Measurements from ENCODE around the gene CORO7.
"Not testable (repeated sequence)": the region's sequence is repeated elsewhere in the genome, so short reads cannot be mapped to it uniquely, and the experiment has no call there.

The CORO7 gene

DNA sequence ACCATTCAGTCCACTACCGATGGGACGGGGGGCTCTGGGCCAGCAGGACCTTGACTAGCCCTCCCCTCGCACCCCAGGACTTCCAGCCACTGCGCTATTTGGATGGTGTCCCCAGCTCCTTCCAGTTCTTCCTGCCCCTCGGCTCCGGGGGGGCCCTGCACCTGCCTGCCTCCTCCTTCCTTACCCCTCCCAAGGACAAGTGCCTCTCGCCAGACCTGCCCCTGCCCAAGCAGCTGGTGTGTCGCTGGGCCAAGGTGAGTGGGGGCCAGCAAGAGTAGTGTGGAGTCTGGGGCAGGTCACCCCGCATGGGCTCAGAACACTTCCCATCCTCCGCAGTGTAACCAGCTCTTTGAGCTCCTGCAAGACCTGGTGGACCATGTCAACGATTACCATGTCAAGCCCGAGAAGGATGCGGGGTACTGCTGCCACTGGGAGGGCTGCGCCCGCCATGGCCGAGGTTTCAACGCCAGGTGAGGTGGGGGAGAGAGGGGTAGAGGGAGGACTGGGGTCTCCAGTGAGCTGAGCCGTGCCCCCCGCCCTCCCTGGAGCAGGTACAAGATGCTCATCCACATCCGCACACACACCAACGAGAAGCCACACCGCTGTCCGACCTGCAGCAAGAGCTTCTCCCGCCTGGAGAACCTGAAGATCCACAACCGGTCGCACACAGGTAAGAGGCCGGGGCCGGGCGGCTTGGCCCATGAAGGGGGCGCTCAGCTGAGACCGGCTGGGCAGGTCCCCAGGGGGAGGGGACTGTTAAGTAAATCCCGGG, 81.5 kb downstream of the CORO7 start:
- Histone ChIP-seq H3K9ac (ENCODE audit: insufficient read length) (no peak overlapping the region), H3K27ac (no peak overlapping the region), H3K4me3 (no peak overlapping the region), H3K36me3 (ENCODE audit: insufficient read depth, low read length) (no peaks in the 10 kb centered on the region; the same call in 1 of the 2 replicates), H3K9me3 (ENCODE audit: low read depth, low read length) (no peaks in the 10 kb centered on the region)
- DNase-seq (ENCODE audit: low read depth, low spot score): no peak
- TF ChIP-seq POLR2AphosphoS5 (IDR thresholded peaks at IDR 0.05; ENCODE audit: borderline replicate concordance, low read depth, low read length): no peak
- TF ChIP-seq EZH2 (IDR thresholded peaks at IDR 0.05): no peak
- no peak for TF ChIP-seq FOXP2 (optimal IDR thresholded peaks at IDR 0.05; ENCODE audit: control extremely low read depth, extremely low read length, insufficient read depth)

DNA sequence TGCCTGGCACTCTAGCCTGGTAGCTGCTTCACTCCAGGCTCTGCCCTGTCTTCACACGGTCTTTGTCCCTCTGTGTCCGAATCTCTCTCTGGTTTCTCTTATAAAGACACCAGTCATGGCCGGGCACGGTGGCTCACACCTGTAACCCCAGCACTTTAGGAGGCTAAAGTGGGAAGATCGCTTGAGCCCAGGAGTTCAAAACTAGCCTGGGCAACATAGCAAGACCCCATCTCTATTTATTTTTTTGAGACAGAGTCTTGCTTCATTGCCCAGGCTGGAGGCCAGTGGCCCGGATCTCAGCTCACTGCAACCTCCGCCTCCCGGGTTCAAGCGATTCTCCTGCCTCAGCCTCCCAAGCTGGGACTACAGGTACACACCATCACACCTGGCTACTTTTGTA, 82.7 kb downstream of the CORO7 start:
- not testable (repeated sequence) for H3K36me3 ChIP-seq (ENCODE audit: insufficient read depth, low read length)

DNA sequence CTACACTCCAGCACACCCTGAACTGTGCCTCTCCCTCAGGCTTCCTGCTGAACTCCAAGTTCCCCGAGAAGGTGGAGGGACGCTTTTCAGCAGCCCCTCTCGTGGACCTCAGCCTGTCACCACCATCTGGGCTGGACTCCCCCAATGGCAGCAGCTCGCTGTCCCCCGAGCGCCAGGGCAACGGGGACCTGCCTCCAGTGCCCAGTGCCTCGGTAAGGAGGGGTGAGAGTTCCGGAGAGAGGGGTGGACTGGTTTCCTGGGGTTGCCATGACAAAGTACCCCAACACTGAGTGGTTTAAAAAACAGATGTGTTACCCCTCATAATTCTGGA, 83.1 kb downstream of the CORO7 start:
- DNase-seq (ENCODE audit: low read depth, low spot score): no peak
- no peak overlapping the region for H3K27ac ChIP-seq
- no peaks in the 10 kb centered on the region for H3K9me3 ChIP-seq (ENCODE audit: low read depth, low read length)
- TF ChIP-seq FOXP2 (optimal IDR thresholded peaks at IDR 0.05; ENCODE audit: control extremely low read depth, extremely low read length, insufficient read depth): no peak
- TF ChIP-seq POLR2AphosphoS5 (IDR thresholded peaks at IDR 0.05; ENCODE audit: borderline replicate concordance, low read depth, low read length): no peak
- no peak for TF ChIP-seq EZH2 (IDR thresholded peaks at IDR 0.05)
- H3K36me3 ChIP-seq (ENCODE audit: insufficient read depth, low read length): no peaks in the 10 kb centered on the region; the same call in 1 of the 2 replicates
- H3K9ac ChIP-seq (ENCODE audit: insufficient read length): no peak overlapping the region
- H3K4me3 ChIP-seq: no peak overlapping the region

More for the DNA sequence above, 82.7 kb downstream of the CORO7 start:
- H3K27ac ChIP-seq; H3K9ac ChIP-seq (ENCODE audit: insufficient read length); H3K9me3 ChIP-seq (ENCODE audit: low read depth, low read length); H3K4me3 ChIP-seq; DNase-seq (ENCODE audit: low read depth, low spot score): not testable (repeated sequence)

DNA sequence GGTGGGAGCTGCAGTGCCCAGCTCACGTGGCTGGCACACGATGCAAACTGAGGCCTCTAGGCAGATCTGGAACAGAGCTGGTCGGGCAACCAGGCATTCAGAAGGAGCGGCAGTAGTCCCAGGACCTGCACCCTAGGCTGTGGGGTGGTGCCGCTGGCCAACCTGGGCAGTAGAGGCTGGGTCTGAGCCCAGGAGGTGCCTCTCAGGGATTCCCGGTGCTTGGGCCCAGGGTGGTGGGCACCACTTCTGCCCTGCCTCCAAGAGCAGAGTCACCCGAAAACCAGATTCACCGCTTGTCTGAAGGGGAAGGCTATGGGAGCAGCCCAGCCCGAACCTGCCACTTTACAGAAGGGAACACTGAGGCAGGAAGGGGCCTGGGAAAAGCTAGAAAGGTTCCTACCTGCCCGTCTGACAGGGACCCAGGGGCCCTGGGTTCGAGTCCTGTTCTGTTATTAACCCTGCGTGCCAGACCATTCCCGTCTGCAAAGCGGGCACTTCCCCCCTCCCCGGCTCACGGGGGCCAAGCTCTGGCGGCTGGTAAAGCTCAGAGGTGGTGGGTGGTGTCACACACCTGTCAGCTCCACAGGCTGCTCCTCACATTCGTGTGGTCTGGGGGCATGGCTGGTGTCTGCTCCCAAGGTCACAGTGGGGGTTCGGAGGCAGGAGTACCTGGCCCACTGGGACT, 83.6 kb downstream of the CORO7 start:
- no peak for TF ChIP-seq EZH2 (IDR thresholded peaks at IDR 0.05)
- no peak for TF ChIP-seq FOXP2 (optimal IDR thresholded peaks at IDR 0.05; ENCODE audit: control extremely low read depth, extremely low read length, insufficient read depth)
- no peak for TF ChIP-seq POLR2AphosphoS5 (IDR thresholded peaks at IDR 0.05; ENCODE audit: borderline replicate concordance, low read depth, low read length)
- H3K36me3 ChIP-seq (ENCODE audit: insufficient read depth, low read length): no peaks in the 10 kb centered on the region; the same call in 1 of the 2 replicates
- H3K9ac ChIP-seq (ENCODE audit: insufficient read length): no peak overlapping the region
- H3K4me3 ChIP-seq: no peak overlapping the region
- no peak overlapping the region for H3K27ac ChIP-seq
- DNase-seq (ENCODE audit: low read depth, low spot score): no peak
- H3K9me3 ChIP-seq (ENCODE audit: low read depth, low read length): no peaks in the 10 kb centered on the region

DNA sequence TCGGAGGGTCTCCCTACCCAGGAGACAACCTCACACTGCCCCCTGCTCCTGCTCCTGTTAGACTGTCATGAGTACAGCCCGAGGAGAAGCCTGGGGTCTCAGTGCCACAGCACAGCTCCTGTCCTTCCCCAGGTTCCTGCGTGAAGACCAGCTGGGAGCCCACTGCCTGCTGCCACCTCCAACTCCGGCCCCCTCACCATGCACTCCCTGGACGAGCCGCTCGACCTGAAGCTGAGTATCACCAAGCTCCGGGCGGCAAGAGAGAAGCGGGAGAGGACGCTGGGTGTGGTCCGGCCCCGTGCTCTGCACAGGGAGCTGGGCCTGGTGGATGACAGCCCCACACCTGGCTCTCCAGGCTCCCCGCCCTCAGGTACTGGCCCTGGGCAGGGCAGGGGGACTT, 84.3 kb downstream of the CORO7 start:
- no peak for DNase-seq (ENCODE audit: low read depth, low spot score)
- Histone ChIP-seq H3K36me3 (ENCODE audit: insufficient read depth, low read length) (no peaks in the 10 kb centered on the region), H3K27ac (no peak overlapping the region), H3K9ac (ENCODE audit: insufficient read length) (no peak overlapping the region), H3K9me3 (ENCODE audit: low read depth, low read length) (no peaks in the 10 kb centered on the region), H3K4me3 (no peak overlapping the region)
- no peak for TF ChIP-seq FOXP2 (optimal IDR thresholded peaks at IDR 0.05; ENCODE audit: control extremely low read depth, extremely low read length, insufficient read depth)
- no peak for TF ChIP-seq POLR2AphosphoS5 (IDR thresholded peaks at IDR 0.05; ENCODE audit: borderline replicate concordance, low read depth, low read length)
- TF ChIP-seq EZH2 (IDR thresholded peaks at IDR 0.05): no peak

DNA sequence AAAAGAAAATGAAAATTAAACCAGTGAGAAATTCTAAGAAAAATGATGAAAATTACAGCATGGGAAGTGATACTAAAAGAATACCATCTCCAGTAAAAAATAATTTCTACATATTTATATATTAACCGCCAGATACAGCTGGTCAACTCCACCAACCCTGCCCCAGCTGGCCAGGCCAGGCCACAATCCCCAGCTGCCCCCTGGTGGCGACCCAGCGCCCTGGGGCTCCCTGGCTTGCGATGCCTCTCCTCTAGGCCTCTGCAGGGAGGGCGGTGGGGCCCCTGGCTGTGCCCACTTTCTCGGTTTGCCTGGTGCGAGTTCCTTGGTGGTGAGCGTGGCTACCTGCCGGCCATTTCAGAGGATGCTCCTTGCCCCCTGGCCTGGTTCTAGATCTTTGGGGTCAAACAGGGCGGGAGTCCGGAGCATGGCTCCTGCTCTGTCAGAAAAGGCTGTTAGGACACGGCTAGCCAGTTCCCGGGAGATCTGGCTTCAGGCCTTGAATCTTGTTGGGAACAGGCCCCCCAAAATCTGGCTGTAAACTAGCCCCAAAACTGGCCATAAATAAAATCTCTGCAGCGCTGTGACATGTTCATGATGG, 86.0 kb downstream of the CORO7 start:
- no peak overlapping the region for H3K27ac ChIP-seq
- no peak for DNase-seq (ENCODE audit: low read depth, low spot score)

DNA sequence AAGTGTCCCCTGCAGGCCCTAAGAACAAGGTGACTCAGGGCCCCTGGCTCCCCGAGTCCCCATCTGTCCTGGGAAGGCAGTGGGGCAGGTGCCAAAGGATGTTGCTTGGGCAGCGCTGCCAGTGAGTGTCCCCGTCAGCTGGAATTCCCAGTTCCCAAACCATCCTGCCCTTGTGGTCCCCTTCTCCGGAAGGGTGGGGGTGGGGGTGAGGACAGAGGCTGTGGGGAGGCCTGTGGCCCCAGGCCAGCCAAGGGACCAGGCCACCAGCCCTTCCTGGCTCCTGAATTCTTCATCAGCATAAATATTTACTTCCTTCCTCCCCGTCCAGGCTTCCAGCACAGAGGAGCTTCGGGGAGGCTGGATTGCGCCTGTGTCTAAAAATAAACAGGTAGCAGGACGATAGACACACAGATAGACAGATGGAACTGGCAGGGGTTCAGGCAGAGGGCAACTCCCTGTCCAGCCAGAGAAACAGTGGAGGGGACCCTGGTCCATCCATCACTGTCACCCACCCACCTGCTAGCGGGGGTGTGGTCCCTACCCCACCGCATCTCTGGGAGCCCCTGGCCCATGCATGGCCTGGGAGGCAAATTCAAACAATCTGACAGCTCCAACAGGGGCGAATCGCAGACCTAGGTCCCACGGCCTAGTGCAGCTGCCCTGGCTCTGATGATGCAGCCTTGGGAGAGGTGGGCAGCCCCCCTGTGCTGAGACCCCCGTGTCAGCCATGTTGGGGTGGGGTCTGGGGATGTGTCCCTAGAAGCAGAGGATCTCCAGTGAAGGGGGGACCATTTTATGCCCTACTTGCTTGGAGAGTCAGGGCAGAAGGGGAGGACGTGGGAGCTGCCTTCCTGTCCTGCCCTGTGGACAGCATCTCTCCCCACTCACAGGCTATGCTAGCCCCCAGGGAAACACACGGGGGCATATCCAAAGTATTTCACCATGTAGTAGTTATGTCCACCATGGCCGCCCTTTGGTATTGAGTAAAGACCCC, 87.3 kb downstream of the CORO7 start:
- H3K9ac ChIP-seq (ENCODE audit: insufficient read length): no peak overlapping the region

More for the DNA sequence above, 86.0 kb downstream of the CORO7 start:
- Histone ChIP-seq H3K9ac (ENCODE audit: insufficient read length) (no peak overlapping the region), H3K36me3 (ENCODE audit: insufficient read depth, low read length) (no peaks in the 10 kb centered on the region), H3K4me3 (no peak overlapping the region), H3K9me3 (ENCODE audit: low read depth, low read length) (no peaks in the 10 kb centered on the region)
- no peak for TF ChIP-seq FOXP2 (optimal IDR thresholded peaks at IDR 0.05; ENCODE audit: control extremely low read depth, extremely low read length, insufficient read depth)
- no peak for TF ChIP-seq POLR2AphosphoS5 (IDR thresholded peaks at IDR 0.05; ENCODE audit: borderline replicate concordance, low read depth, low read length)
- no peak for TF ChIP-seq EZH2 (IDR thresholded peaks at IDR 0.05)

More for the DNA sequence above, 87.3 kb downstream of the CORO7 start:
- Histone ChIP-seq H3K9me3 (ENCODE audit: low read depth, low read length) (no peaks in the 10 kb centered on the region), H3K4me3 (no peak overlapping the region), H3K27ac (no peak overlapping the region), H3K36me3 (ENCODE audit: insufficient read depth, low read length) (no peaks in the 10 kb centered on the region)
- no peak for DNase-seq (ENCODE audit: low read depth, low spot score)
- TF ChIP-seq FOXP2 (optimal IDR thresholded peaks at IDR 0.05; ENCODE audit: control extremely low read depth, extremely low read length, insufficient read depth) (no peak), POLR2AphosphoS5 (IDR thresholded peaks at IDR 0.05; ENCODE audit: borderline replicate concordance, low read depth, low read length) (no peak), EZH2 (IDR thresholded peaks at IDR 0.05) (no peak)

Measured in SK-N-MC (cell line).